NCI-H1092 (cell line): ENCODE data around the gene PIP5K1A.
"Not testable (repeated sequence)": the region's sequence is repeated elsewhere in the genome, so short reads cannot be mapped to it uniquely, and the experiment has no call there.

Source experiments
- DNase-seq: peaks from one replicate; lab custom pipeline; 2025; lab: John Stamatoyannopoulos, UW

PIP5K1A gene

DNA sequence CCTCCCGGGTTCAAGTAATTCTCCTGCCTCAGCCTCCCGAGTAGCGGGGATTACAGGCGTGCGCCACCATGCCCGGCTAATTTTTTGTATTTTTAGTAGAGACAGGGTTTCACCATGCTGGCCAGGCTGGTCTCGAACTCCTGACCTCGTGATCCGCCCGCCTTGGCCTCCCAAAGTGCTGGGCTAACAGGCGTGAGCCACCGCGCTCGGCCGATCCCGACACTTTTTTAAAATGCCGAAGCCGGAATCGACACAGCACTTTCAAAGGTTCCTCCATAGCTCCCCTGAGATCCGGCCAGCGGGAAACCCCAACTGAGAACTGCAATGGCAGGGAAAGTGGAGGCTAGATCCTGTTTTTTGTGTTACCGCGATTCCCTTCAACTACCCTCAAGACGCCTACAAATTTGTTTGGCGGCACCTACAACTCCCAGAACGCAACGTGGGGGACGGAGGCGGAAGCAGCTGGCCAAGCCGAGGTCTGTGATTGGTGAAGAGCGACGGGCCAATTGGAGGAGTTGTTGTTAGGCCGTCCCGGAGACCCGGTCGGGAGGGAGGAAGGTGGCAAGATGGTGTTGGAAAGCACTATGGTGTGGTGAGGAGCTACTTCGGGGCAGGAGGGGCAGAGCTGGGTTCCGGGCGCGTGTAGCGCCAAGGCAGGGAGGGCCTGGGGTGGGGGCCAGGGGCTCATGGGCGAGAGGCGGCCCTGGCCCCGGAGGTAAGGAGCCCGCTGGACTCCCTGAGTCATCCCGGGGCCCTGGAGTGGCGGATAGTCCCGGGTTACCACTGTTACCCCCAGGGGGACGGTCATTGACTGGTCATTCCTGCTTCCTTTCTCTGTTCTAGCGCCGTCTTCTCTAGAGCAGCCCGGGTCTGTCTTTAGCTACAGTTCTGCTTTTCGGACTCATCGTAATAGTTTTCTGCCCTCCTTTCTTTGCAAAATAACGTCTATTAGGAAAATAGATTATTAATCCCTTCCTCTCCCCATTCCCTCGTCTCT lies 56.2 kb downstream of the PIP5K1A start, which contains the start of gene PSMD4:
TSS of gene PSMD4 (plus strand) at position 518 of the 997 bp plus-strand sequence. CDS start at position 567, 49 bp downstream.
- DNase-seq = peak; percentile 95

DNA sequence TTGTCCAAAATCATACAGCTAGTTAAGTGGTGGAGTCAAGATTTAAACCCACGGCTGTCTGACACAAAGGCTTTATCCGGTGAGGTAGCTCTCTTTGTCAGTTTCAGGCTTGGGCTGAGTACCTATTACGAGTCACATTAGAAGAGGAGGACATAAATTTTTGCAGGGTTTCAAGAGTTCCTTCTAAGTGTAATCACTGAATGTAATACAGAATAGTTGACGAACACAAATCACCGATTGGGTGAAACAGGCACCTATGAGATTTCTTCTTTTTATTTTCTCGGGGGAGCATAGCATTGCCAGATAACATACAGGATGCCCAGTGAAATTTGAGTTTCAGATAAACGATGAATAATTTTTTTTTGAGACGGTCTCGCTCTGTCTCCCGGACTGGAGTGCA lies 57.0 kb downstream of the PIP5K1A start:
- DNase-seq = no peak

DNA sequence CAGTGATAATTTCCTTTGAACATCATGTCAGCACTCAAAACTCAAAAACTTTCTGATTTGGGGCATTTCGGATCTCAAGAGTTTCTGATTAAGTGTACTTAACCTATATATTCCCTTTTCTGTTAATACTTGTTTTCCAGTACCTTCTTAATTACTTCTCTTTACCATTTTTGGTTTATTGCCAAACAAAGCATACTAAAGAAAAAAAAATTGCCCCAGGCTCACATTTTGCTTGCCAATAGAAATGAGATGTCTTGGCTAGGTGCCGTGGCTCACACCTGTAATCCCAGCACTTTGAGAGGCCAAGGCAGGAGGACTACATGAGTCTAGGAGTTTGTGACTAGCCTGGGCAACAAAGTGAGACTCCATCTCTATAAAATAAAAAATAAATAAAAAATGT lies 61.0 kb downstream of the PIP5K1A start:
- no peak for DNase-seq

DNA sequence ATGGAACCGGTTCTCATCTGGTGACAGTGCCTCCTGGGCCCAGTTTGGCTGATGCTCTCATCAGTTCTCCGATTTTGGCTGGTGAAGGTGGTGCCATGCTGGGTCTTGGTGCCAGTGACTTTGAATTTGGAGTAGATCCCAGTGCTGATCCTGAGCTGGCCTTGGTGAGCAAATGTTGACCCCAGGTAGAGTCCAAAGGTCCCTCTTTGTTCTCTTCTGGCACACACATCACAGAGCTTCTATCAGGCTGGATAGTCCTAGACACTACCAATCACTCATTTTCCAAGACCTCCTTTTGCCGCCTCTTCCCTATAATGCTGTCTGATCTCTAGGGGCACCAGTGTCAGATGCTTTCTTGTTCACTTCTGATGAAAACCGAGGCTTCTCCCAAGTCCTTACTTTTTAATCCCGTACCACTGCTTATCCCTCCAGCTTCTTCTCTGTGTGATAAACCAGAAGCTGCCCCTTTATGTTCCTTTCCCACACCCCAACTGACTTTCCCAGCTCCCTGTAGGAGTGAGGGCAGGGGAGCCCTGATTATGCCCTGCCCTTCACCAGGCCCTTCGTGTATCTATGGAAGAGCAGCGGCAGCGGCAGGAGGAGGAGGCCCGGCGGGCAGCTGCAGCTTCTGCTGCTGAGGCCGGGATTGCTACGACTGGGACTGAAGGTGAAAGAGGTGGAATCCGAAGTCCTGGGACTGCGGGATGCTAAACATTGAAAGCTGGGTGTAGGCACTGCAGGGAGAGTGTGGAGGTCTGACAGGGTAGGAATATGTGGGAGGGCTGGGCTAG lies 67.3 kb downstream of the PIP5K1A start:
- DNase-seq = no peak

DNA sequence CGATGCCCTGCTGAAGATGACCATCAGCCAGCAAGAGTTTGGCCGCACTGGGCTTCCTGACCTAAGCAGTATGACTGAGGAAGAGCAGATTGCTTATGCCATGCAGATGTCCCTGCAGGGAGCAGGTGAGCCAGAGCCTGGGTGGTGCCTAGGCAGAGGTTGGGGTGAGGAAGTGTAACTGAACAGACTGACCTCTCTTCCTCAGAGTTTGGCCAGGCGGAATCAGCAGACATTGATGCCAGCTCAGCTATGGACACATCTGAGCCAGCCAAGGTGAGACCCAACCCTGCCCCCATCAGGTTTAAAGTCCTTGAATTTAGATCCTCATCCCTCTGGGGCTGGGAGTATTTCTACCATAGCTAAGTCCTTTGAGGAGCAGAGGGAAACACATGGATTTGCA lies 68.0 kb downstream of the PIP5K1A start:
- no peak for DNase-seq

DNA sequence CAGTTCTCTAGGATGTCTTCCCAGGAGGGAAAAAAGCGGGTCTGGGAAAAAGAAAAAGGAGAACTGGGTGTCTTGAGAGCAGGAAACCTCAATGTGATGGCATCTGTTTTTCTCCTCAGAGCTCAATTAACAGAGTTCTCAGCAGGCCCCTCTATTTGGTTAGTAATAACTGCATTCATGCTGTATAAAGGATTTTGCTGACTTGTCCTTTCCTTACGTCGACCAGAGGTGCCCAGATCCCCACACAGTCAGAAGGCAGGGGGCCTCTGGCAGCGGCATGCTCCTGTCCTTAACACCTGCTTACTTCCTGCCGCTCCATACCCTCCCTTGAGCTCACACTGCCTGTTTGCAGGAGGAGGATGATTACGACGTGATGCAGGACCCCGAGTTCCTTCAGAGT lies 68.5 kb downstream of the PIP5K1A start:
- no peak for DNase-seq

DNA sequence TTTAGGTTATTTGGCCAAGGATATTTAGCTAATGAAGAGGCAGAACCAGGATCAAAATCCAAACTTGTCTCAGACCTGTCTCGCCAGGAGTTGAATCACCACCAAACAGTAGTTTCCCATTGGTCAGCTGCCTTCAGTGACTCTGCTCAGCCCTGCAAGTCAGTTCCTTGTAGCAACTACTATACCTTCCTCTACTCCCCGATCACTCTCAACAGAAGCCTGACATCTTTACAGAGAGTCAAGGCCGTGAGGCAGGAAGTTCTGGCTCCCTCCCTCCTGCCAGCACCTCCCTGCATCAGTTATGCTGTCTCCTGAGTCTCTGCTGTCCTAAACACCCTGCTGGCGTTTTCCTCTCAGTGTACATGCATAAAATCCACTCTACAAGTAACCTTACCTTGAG lies 69.4 kb downstream of the PIP5K1A start:
- DNase-seq = no peak

DNA sequence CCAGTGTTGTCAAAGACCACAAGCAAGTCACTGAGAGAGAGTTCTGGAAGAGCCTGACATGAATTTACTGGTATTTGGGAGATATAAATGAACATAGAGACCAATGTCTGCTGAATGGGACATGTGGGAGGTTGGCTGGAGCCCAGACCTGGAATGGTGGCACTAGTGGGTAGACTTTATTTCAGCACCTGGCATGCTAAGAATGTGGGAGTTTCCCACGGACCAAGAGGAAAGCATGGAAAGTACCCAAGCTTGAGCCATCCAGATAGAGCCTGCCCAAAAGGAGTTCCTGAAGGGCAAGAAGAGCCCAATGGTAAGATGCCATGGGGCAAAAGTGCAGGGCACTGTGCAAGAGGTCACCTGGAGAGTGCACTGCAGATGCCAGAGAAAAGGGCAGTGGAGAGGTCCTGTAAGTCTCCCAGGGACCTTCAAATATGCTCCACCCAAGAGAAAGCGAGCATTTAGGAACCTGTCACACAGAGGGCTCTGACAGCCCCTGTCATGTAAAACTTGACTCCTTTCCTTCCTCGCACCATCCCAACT lies 75.6 kb downstream of the PIP5K1A start:
- no peak for DNase-seq

DNA sequence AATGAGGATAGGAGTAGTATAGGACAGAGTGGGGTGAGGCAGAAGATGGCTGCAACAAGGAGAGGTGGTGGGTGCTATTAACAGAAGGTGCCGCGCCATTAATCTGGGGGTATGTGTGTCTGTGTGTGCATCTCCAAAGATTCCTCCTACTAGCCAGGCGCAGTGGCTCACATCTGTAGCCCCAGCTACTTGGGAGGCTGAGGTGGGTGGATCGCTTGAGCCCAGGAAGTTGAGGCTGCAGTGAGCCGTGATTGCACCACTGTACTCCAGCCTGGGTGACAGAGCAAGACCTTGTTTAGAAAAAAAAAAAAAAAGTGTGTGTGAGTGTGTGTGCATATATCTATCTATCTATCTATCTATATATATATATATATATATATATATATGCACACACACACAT lies 77.0 kb downstream of the PIP5K1A start:
- not testable (repeated sequence) for DNase-seq

DNA sequence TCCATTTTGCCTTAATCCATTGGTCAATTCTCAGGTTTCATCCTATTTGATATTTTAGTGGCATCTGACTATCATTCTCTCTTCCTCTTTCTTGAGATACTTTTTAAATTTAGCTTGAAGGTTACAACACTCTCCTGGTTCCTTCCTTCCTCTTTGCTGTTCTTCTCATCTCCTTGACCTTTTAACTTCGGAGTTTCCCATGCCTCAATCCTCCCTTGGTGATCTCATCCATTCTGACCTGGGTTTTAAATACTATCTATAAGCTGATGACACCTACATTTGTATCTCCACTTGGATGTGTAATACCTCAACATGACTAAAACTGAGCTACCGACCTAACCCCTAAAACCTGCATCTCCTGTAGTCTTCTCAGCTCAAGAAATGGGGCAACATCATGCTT lies 78.9 kb downstream of the PIP5K1A start:
- DNase-seq = no peak

DNA sequence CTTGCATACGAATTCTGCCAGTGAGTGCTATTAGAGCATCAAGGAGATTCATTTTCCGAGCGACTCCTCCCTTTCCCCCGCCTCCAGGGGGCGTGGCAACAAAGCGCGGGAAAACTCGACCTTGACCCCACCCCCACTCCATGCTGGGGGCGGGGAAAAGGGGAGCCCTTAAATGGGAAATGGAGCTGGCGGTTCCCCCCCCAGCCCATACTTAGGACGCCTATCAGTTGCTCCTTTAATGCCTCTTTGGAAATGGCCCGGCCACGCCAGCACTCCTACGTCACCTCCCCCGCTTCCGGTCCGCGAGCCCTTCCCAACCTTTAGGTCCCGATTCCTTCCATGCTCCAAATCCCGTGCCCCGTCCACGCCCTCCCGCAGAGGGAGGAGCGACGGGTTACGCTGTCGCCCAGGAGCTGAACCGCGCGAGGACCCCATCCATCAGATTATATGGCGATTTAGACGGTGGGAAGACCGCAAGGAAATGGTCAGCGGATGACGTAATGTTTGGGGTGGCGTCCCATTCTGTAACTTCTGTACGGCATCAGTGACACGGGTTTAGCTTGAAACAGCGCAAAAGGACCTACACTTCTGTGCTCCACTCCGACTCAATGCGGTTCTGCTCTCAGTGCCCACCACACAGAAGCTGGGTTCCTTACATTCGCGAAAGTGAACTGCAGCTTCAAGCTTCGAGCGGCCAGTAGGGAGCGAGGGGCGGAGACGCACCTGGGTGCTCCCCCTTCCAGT lies 83.0 kb downstream of the PIP5K1A start:
- DNase-seq = peak; percentile 97

DNA sequence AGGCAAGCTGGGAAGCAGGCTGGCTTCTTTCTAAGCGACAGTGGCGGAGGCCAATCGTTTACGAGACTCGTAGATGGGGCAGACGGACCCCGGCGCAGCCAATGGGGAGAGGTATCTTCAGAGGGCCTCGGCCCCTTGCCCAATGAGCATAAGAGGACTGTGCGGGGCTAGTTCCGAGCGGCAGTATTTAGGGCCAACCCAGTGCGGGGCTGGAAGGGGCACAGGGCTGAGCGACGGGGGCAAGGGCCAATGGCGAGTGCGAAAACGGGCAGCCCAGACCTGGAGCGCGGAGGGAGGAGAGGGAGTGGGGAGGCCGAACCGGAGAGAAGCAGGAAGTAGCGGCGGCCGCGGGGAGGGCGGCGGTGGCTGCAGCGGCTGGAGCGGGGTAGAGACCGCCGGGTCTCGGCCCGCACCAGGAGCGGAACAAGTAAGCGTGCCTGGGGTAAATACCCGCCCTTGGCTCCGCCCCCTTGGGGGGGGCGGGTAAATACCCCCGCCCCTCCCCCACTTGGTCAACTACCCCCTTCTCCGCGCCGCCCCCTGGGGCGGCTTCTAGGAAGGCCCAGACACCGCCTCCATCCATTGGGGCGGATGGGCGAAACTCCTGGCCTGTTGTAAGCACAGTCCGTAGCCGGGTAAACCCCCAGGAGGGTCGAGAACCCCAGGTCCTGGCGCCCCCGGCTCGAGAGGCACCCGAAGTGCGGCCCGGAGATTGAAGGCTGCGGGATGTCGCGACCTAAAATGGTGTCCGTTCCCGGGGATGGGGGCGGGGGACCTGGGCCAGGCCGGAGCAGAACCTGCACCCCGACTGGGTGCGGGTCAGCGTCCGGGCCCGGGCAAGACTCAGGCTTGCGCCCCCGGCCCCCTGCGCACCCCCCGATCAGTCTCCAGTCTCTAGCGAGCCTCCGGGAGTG lies 83.9 kb downstream of the PIP5K1A start, which contains the start of gene ZNF687:
TSS of gene ZNF687 (plus strand) at position 331 of the 914 bp plus-strand sequence. CDS start 3,993 bp downstream, outside the sequence.
- DNase-seq = peak; percentile 100

DNA sequence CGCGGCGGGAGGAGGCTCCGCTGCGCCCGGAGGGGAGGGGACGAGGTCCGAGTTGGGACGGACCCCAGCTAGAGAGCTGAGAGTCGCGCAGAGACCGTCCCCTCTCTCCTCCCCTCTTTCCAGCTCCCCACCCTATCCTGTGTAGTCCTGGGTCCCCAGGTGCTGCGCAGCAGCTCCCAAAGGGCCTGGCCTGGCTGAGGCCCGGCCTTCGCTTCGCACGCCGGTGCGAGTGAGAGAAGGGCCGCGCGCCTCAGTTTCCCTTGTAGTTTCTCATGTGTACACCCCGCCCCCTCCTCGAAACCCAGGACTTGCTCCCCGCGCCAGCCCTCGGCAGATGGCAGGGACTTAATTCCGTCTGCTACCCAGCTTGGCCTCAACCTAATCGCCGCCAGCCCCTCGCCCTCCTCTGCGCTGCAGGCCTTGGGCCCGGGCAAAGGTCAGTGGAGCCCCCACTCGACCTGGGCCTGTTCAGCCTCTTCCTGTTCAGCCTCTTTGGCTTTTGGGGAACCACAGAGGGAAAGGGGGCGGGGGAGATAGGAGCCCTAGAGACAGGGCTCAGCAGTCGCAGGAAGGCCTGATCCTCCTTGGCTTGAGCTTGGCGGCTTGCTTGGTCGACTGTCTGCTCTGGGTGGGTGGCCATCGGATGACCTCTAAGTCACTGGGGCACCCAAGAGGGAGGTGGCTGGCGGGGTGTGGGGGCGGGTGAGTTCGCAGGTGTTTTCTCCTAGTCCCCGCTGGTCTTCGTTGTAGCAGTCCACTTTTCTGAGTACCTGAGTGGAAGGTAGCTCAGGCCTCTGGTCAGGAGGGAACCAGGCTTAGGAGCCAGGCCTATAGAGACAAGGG lies 84.8 kb downstream of the PIP5K1A start:
- DNase-seq = peak; percentile 12

DNA sequence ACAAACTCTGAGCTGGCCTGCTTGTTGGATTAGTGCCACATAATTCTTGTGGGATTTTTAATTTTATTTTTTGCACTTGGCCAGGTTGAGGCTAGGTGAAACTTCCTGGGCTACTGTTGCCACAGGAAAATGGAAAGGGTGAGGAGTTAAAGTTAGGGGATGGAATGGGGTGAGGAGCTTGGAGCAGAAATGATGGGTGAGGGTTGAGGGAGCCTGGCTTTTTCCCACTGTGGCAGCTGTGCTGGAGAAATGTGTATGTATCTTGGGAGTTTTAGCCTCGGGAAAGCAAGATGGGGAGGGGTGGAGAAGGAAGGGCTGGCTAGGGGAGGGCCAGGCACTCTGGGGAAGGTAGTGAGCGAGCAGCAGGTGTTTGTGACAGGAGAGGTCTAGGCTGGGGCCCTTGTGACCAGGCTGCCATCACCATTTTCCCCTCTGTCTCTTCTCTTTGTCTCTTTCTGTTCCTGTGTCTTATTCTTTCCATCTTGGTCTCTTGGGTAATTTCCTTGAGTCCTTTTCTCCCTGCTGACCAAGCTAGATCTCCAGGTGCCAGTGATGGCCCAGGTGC lies 85.7 kb downstream of the PIP5K1A start:
- DNase-seq = no peak

DNA sequence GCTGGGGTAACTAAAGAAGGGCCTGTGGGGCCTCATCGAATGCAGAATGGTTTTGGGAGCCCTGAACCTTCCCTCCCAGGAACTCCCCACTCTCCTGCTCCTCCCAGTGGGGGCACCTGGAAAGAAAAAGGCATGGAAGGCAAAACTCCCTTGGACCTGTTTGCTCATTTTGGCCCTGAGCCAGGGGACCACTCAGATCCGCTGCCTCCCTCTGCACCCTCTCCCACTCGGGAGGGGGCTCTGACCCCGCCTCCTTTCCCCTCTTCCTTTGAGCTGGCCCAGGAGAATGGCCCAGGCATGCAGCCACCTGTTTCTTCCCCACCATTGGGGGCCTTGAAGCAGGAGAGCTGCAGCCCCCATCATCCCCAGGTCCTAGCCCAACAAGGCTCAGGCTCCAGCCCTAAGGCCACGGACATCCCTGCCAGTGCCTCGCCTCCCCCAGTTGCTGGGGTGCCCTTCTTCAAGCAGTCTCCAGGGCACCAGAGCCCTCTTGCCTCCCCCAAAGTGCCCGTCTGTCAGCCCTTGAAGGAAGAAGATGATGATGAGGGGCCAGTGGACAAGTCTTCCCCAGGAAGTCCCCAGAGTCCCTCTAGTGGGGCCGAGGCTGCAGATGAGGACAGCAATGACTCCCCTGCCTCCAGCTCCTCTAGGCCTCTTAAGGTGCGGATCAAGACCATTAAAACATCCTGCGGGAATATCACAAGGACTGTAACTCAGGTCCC lies 88.4 kb downstream of the PIP5K1A start:
- no peak for DNase-seq

DNA sequence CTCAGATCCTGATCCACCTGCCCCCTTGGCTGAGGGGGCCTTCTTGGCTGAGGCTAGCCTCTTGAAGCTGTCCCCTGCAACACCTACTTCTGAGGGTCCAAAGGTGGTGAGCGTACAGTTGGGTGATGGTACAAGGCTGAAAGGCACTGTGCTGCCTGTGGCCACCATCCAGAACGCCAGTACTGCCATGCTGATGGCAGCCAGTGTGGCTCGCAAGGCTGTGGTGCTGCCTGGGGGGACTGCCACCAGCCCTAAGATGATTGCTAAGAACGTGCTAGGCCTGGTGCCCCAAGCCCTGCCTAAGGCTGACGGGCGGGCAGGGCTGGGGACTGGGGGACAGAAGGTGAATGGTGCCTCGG lies 89.0 kb downstream of the PIP5K1A start:
- DNase-seq = no peak

DNA sequence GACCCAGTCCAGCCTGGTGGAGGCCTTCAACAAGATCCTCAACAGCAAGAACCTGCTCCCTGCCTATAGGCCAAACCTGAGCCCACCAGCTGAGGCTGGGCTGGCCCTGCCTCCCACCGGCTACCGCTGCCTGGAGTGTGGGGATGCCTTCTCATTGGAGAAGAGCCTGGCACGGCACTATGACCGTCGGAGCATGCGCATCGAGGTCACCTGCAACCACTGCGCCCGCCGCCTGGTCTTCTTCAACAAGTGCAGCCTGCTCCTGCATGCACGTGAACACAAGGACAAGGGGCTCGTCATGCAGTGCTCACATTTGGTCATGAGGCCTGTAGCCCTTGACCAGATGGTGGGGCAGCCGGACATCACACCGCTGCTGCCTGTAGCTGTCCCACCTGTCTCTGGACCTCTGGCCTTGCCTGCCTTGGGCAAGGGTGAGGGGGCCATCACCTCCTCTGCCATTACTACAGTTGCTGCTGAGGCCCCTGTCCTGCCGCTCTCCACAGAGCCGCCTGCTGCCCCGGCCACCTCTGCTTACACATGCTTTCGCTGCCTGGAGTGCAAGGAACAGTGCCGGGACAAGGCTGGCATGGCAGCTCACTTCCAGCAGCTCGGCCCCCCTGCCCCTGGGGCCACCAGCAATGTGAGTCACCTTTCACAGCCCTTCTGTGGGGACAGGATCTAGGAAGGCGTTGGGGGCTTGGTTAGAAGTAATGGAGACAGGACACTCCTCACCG lies 89.6 kb downstream of the PIP5K1A start:
- DNase-seq = no peak

DNA sequence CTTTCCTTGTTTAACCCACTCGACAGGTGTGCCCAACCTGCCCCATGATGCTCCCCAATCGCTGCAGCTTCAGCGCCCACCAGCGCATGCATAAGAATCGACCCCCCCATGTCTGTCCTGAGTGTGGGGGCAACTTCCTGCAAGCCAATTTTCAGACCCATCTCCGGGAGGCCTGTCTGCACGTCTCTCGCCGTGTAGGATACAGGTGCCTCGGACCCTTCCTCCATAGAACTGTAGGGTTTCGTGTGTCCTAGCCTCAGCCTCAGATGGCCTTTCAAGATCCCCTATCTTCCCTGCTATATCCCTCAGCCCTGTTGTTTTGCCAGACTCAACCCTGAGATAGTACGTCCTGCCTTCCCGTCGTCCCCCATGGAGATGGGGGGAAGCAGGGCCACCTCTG lies 90.2 kb downstream of the PIP5K1A start:
- no peak for DNase-seq
